Neural cell (in vitro differentiated cells): ENCODE results near the gene CHCHD3.
"Not testable (repeated sequence)": the region's sequence is repeated elsewhere in the genome, so short reads cannot be mapped to it uniquely, and the experiment has no call there.

ENCODE experiments used
- EP300 ChIP-seq: fragments of 450-650 bp; conservative IDR thresholded peaks from 2 replicates; pipeline ENCODE4 v1.6.1; 2014; ENCODE audit warnings: antibody characterized with exemption, mild to moderate bottlenecking, moderate library complexity; ENCODE audit not compliant: poor library complexity, severe bottlenecking
- EZH2 ChIP-seq: fragments of 200-600, 300-800 bp; shearing (Covaris generic), sonication (generic); IDR thresholded peaks from 2 replicates; pipeline ENCODE4 v1.6.1; 2014; ENCODE audit warnings: antibody characterized with exemption, low read length, borderline replicate concordance, mild to moderate bottlenecking; ENCODE audit not compliant: insufficient read depth, poor library complexity, severe bottlenecking
- MXI1 ChIP-seq: fragments of 450-650 bp; conservative IDR thresholded peaks from 2 replicates; pipeline ENCODE4 v1.6.1; 2014; ENCODE audit warnings: antibody characterized with exemption, mild to moderate bottlenecking; ENCODE audit not compliant: poor library complexity, severe bottlenecking
- POLR2AphosphoS5 ChIP-seq: IDR thresholded peaks from 2 replicates; pipeline ENCODE4 v1.6.1; 2012
- RAD21 ChIP-seq: fragments of 450-650 bp; conservative IDR thresholded peaks from 2 replicates; pipeline ENCODE4 v1.6.1; 2014; ENCODE audit warnings: antibody characterized with exemption, mild to moderate bottlenecking, moderate library complexity
- SMC3 ChIP-seq: fragments of 450-650 bp; conservative IDR thresholded peaks from 2 replicates; pipeline ENCODE4 v1.6.1; 2014; ENCODE audit warnings: antibody characterized with exemption, mild to moderate bottlenecking, moderate library complexity; ENCODE audit not compliant: poor library complexity
- TAF1 ChIP-seq: IDR thresholded peaks from 2 replicates; pipeline ENCODE4 v1.6.1; 2012; ENCODE audit warnings: low read depth
- TF ChIP-seq, protein P1 (sequence below): fragments of 450-650 bp; IDR thresholded peaks from 2 replicates; pipeline ENCODE4 v1.5.1; 2014; ENCODE audit warnings: antibody characterized with exemption, mild to moderate bottlenecking, moderate library complexity; ENCODE audit not compliant: poor library complexity, severe bottlenecking
- TF ChIP-seq, protein P2 (sequence below): IDR thresholded peaks from 2 replicates; pipeline ENCODE4 v1.6.1; 2012; ENCODE audit warnings: borderline replicate concordance

DNA sequence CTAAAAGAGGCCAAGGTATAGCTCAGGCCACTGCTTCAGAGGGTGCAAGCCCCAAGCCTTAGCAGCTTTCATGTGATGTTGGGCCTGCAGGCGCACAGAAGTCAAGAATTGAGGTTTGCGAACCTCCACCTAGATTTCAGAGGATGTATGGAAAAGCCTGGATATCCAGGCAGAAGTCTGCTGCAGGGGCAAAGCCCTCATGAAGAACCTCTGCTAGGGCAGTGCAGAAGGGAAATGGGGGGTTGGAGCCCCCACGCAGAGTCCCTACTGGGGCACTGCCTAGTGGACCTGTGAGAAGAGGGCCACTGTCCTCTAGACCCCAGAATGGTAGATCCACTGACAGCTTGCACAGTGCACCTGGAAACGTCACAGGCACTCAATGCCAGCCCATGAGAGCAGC is 189.1 kb downstream of the CHCHD3 start:
- TF ChIP-seq, protein P1, sequence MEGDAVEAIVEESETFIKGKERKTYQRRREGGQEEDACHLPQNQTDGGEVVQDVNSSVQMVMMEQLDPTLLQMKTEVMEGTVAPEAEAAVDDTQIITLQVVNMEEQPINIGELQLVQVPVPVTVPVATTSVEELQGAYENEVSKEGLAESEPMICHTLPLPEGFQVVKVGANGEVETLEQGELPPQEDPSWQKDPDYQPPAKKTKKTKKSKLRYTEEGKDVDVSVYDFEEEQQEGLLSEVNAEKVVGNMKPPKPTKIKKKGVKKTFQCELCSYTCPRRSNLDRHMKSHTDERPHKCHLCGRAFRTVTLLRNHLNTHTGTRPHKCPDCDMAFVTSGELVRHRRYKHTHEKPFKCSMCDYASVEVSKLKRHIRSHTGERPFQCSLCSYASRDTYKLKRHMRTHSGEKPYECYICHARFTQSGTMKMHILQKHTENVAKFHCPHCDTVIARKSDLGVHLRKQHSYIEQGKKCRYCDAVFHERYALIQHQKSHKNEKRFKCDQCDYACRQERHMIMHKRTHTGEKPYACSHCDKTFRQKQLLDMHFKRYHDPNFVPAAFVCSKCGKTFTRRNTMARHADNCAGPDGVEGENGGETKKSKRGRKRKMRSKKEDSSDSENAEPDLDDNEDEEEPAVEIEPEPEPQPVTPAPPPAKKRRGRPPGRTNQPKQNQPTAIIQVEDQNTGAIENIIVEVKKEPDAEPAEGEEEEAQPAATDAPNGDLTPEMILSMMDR = not testable (repeated sequence)
- not testable (repeated sequence) for TF ChIP-seq POLR2AphosphoS5, MXI1, EP300, RAD21, TAF1, SMC3, EZH2
- TF ChIP-seq, protein P2, sequence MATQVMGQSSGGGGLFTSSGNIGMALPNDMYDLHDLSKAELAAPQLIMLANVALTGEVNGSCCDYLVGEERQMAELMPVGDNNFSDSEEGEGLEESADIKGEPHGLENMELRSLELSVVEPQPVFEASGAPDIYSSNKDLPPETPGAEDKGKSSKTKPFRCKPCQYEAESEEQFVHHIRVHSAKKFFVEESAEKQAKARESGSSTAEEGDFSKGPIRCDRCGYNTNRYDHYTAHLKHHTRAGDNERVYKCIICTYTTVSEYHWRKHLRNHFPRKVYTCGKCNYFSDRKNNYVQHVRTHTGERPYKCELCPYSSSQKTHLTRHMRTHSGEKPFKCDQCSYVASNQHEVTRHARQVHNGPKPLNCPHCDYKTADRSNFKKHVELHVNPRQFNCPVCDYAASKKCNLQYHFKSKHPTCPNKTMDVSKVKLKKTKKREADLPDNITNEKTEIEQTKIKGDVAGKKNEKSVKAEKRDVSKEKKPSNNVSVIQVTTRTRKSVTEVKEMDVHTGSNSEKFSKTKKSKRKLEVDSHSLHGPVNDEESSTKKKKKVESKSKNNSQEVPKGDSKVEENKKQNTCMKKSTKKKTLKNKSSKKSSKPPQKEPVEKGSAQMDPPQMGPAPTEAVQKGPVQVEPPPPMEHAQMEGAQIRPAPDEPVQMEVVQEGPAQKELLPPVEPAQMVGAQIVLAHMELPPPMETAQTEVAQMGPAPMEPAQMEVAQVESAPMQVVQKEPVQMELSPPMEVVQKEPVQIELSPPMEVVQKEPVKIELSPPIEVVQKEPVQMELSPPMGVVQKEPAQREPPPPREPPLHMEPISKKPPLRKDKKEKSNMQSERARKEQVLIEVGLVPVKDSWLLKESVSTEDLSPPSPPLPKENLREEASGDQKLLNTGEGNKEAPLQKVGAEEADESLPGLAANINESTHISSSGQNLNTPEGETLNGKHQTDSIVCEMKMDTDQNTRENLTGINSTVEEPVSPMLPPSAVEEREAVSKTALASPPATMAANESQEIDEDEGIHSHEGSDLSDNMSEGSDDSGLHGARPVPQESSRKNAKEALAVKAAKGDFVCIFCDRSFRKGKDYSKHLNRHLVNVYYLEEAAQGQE = not testable (repeated sequence)
